ENCODE measurements around the gene KBTBD7. TPM values are rescaled to one million over a fixed set of nuclear protein-coding genes. Genes with fewer than 3 reads are reported as not detected.

The KBTBD7 gene
- total and polyA plus RNA-seq, 2 experiments from 2014 or later: 12.2 to 19.1 TPM

DNA sequence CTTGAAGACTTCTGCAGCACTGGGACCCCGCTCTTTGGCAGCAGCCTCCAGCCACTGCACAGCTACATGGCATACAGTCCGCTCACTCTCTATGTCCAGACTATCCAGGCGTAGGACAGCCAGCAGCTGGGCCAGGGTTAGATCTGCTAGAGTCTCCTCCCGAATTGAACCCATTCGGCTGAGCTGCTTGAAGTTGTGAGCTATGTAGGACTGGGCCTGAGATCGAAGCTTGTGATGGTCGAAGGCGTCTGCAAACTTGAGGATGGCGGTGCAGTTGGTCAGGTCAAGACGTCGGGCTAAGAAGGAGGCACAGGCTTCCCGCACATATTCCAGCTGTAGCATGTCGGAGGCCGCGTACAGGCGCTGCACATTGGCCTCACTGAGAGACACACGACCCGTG, 900 bp downstream of the KBTBD7 start (continued):
- TF ChIP-seq CREB1 (CRISPR knock-in tag; IDR thresholded peaks at IDR 0.05; ENCODE audit: low read depth) (no peak), POLR2AphosphoS5 (IDR thresholded peaks at IDR 0.05; ENCODE audit: low read depth) (no peak), REST (IDR thresholded peaks at IDR 0.05; ENCODE audit: unreplicated experiment) (no peak), EZH2phosphoT487 (IDR thresholded peaks at IDR 0.05; ENCODE audit: unreplicated experiment) (no peak), EZH2 (IDR thresholded peaks at IDR 0.05; ENCODE audit: low read depth, unreplicated experiment) (no peak), JUNB (IDR thresholded peaks at IDR 0.05; ENCODE audit: unreplicated experiment) (no peak), NANOG (IDR thresholded peaks at IDR 0.05; ENCODE audit: borderline replicate concordance) (no peak)

DNA sequence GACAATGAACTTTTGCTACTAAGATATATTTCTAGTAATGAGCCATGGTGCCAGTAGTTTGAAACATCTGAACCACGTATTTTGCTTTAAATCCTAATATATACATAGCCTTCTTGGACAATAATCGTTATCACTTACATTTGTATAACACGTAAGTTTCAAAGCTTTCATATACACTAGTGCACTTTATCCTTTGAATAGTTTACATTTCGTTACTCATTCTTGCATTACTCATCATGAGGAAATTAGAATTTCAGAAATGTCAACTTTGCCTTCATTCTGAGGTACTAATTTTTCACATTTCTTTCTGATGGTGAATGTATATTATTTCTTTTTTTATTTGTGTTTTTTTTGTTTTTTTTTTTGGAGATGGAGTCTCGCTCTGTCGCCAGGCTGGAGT, 5.8 kb downstream of the KBTBD7 start:
- no peak for TF ChIP-seq EZH2phosphoT487 (IDR thresholded peaks at IDR 0.05; ENCODE audit: unreplicated experiment)
- no peak for TF ChIP-seq POLR2AphosphoS5 (IDR thresholded peaks at IDR 0.05; ENCODE audit: low read depth)
- TF ChIP-seq, protein P1, sequence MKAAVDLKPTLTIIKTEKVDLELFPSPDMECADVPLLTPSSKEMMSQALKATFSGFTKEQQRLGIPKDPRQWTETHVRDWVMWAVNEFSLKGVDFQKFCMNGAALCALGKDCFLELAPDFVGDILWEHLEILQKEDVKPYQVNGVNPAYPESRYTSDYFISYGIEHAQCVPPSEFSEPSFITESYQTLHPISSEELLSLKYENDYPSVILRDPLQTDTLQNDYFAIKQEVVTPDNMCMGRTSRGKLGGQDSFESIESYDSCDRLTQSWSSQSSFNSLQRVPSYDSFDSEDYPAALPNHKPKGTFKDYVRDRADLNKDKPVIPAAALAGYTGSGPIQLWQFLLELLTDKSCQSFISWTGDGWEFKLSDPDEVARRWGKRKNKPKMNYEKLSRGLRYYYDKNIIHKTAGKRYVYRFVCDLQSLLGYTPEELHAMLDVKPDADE (IDR thresholded peaks at IDR 0.05): no peak
- no peak for TF ChIP-seq ZNF114 (CRISPR knock-in tag; IDR thresholded peaks at IDR 0.05)
- TF ChIP-seq REST (IDR thresholded peaks at IDR 0.05; ENCODE audit: unreplicated experiment): no peak
- no peak for TF ChIP-seq NANOG (IDR thresholded peaks at IDR 0.05; ENCODE audit: borderline replicate concordance)
- H3K4me3 ChIP-seq: no peak overlapping the region
- 0 out of 2 replicates have a peak, but pooled peaks cover 3% of the 10 kb centered on the region for H3K4me1 ChIP-seq (ENCODE audit: insufficient read depth)
- DNase-seq (ENCODE audit: low spot score): no peak
- no peak overlapping the region for H3K4me3 Mint-ChIP-seq
- peaks cover 18% of the 10 kb centered on the region for H3K36me3 Mint-ChIP-seq (ENCODE audit: low read depth)
- peaks cover 17% of the 10 kb centered on the region for H3K4me1 Mint-ChIP-seq
- H3K27ac ChIP-seq (ENCODE audit: low read depth): no peak overlapping the region
- no peaks in the 10 kb centered on the region for H4K20me1 ChIP-seq (replicated peaks; ENCODE audit: insufficient read depth)
- no peak overlapping the region for H2AFZ ChIP-seq
- H3K79me2 ChIP-seq (replicated peaks; ENCODE audit: insufficient read depth): peaks cover 13% of the 10 kb centered on the region
- H3K27me3 Mint-ChIP-seq (ENCODE audit: insufficient read depth, low read depth, poor library complexity): peaks cover 3% of the 10 kb centered on the region
- peaks cover 8% of the 10 kb centered on the region; the same call in 2 of the 3 replicates for H3K9me3 Mint-ChIP-seq
- no peak overlapping the region for H3K4me2 ChIP-seq
- no peak for ATAC-seq
- H3K36me3 ChIP-seq (ENCODE audit: insufficient read depth): no peaks in the 10 kb centered on the region
- no peak overlapping the region for H3K27ac Mint-ChIP-seq
- no peaks in the 10 kb centered on the region for H3K9me2 ChIP-seq (ENCODE audit: insufficient read depth)
- no peaks in the 10 kb centered on the region for H3F3A ChIP-seq (replicated peaks; ENCODE audit: low read depth)
- no peaks in the 10 kb centered on the region for H3K27me3 ChIP-seq (ENCODE audit: insufficient read depth)
